H1 (cell line): ENCODE measurements around the gene TRIM5. TPM values are rescaled to one million over a fixed set of nuclear protein-coding genes. Genes with fewer than 3 reads are reported as not detected.

Source experiments
- CTCF ChIA-PET: fragments of 300-600 bp; sonication (Branson Sonifier 250); formaldehyde crosslinking; loops from one replicate; lab custom pipeline; 2021; ENCODE audit not compliant: partially characterized antibody; lab: Charles Lee
- POLR2A ChIA-PET: fragments of 300-600 bp; sonication (Branson Sonifier 250); formaldehyde crosslinking; loops from one replicate; lab custom pipeline; 2021; ENCODE audit warnings: inconsistent platforms; ENCODE audit not compliant: partially characterized antibody; lab: Charles Lee
- DNase-seq, 2 experiments: peaks; one replicate each; pipeline versions ENCODE4 v3.0.0 to v3.0.0-alpha.2; 2010 to 2022; ENCODE audit warnings: low spot score in 2 of 2, low read depth in 1 of 2, mixed read lengths in 1 of 2
- FAIRE-seq: peaks from 2 replicates; lab custom pipeline; 2011; peaks lifted over from hg19 to GRCh38; lab: Jason Lieb, UNC
- H2AFZ ChIP-seq: 2 replicates; pipeline ENCODE4 v1.8.1; 2012; ENCODE audit warnings: low read length, inconsistent platforms
- H2AK5ac ChIP-seq: 2 replicates; pipeline ENCODE4 v1.6.1; 2013; ENCODE audit warnings: low read depth, low read length
- H2BK120ac ChIP-seq: replicated peaks from 2 replicates; pipeline ENCODE3; 2013; ENCODE audit warnings: low read depth, low read length, inconsistent platforms
- H2BK12ac ChIP-seq: 2 replicates; pipeline ENCODE4 v1.6.1; 2013; ENCODE audit warnings: low read depth, low read length
- H2BK15ac ChIP-seq: 2 replicates; pipeline ENCODE4 v1.6.1; 2013; ENCODE audit warnings: low read length
- H2BK20ac ChIP-seq: 2 replicates; pipeline ENCODE4 v1.6.1; 2013; ENCODE audit warnings: low read length
- H2BK5ac ChIP-seq: 2 replicates; pipeline ENCODE4 v1.6.1; 2013; ENCODE audit warnings: low read depth, low read length
- H3K14ac ChIP-seq: 2 replicates; pipeline ENCODE4 v1.6.1; 2013; ENCODE audit warnings: inconsistent platforms; ENCODE audit not compliant: insufficient read length
- H3K18ac ChIP-seq: 2 replicates; pipeline ENCODE4 v1.6.1; 2013; ENCODE audit warnings: low read length; ENCODE audit errors: extremely low read depth
- H3K23ac ChIP-seq: 2 replicates; pipeline ENCODE4 v1.6.1; 2013; ENCODE audit warnings: inconsistent platforms; ENCODE audit not compliant: insufficient read length
- H3K23me2 ChIP-seq: 2 replicates; pipeline ENCODE4 v1.6.1; 2013; ENCODE audit warnings: low read depth, low read length
- H3K27ac ChIP-seq: 2 replicates; pipeline ENCODE4 v1.6.1; 2011; ENCODE audit warnings: low read depth, low read length, inconsistent platforms
- H3K27me3 ChIP-seq, 4 experiments: replicated peaks in 1 of 4; 1 replicate in 1 of 4; 2 replicates in 3 of 4; pipeline versions ENCODE4 v1.6.1 to v1.8.1; 2011 to 2013; ENCODE audit warnings: low read length in 3 of 4, mild to moderate bottlenecking in 3 of 4, inconsistent platforms in 2 of 4, mixed read lengths in 2 of 4, moderate library complexity in 1 of 4; ENCODE audit not compliant: control insufficient read depth in 3 of 4, insufficient read depth in 3 of 4; ENCODE audit errors: extremely low read depth in 1 of 4
- H3K36me3 ChIP-seq, 4 experiments: 2 replicates each; pipeline versions ENCODE4 v1.6.1 to v1.8.1; 2011 to 2013; ENCODE audit warnings: mild to moderate bottlenecking in 4 of 4, low read length in 3 of 4, moderate library complexity in 2 of 4, control low read depth in 1 of 4, inconsistent platforms in 1 of 4; ENCODE audit not compliant: insufficient read depth in 4 of 4, control insufficient read depth in 2 of 4
- H3K4ac ChIP-seq: replicated peaks from 2 replicates; pipeline ENCODE3; 2013; ENCODE audit warnings: low read length, low read depth, mixed read lengths, inconsistent platforms; ENCODE audit not compliant: insufficient read length
- H3K4me1 ChIP-seq, 4 experiments: replicated peaks in 1 of 4; 1 replicate in 1 of 4; 2 replicates in 3 of 4; pipeline versions ENCODE4 v1.6.1 to v1.8.1; 2011 to 2013; ENCODE audit warnings: low read length in 3 of 4, inconsistent platforms in 2 of 4, mixed read lengths in 1 of 4; ENCODE audit not compliant: insufficient read depth in 4 of 4, control insufficient read depth in 3 of 4
- H3K4me2 ChIP-seq, 2 experiments: 2 replicates each; pipeline versions ENCODE4 v1.6.1 to v1.8.1; 2011 to 2013; ENCODE audit warnings: low read depth in 2 of 2, low read length in 2 of 2, control low read depth in 1 of 2, inconsistent platforms in 1 of 2, mild to moderate bottlenecking in 1 of 2; ENCODE audit not compliant: insufficient read depth in 1 of 2
- H3K4me3 ChIP-seq, 4 experiments: fragments of 200-600, 300-600 bp in 1 of 4; sonication (generic), shearing (Covaris generic), sonication (Bioruptor Twin) in 1 of 4; 2 replicates each; pipeline versions ENCODE4 v1.5.1 to v1.8.1; 2011 to 2016; ENCODE audit warnings: low read length in 4 of 4, low read depth in 3 of 4, control low read depth in 2 of 4, inconsistent platforms in 2 of 4, mild to moderate bottlenecking in 2 of 4, mixed read lengths in 1 of 4, moderate library complexity in 1 of 4; ENCODE audit not compliant: insufficient read depth in 2 of 4; ENCODE audit errors: extremely low read depth in 1 of 4
- H3K56ac ChIP-seq: replicated peaks from 2 replicates; pipeline ENCODE3; 2013; ENCODE audit warnings: low read depth, mild to moderate bottlenecking, mixed read lengths, low read length, inconsistent platforms; ENCODE audit not compliant: insufficient read length
- H3K79me1 ChIP-seq: 2 replicates; pipeline ENCODE4 v1.6.1; 2013; ENCODE audit warnings: low read depth, low read length, control low read depth
- H3K79me2 ChIP-seq, 2 experiments: 2 replicates each; pipeline versions ENCODE4 v1.6.1 to v1.8.1; 2012 to 2013; ENCODE audit warnings: low read length in 2 of 2, mild to moderate bottlenecking in 2 of 2, inconsistent platforms in 1 of 2; ENCODE audit not compliant: insufficient read depth in 2 of 2, control insufficient read depth in 1 of 2
- H3K9ac ChIP-seq, 4 experiments: replicated peaks in 1 of 4; 1 replicate in 1 of 4; 2 replicates in 3 of 4; pipeline versions ENCODE4 v1.6.1 to v1.8.1; 2011 to 2013; ENCODE audit warnings: low read depth in 3 of 4, low read length in 3 of 4, control low read depth in 2 of 4, mild to moderate bottlenecking in 2 of 4, moderate library complexity in 2 of 4, inconsistent platforms in 1 of 4; ENCODE audit errors: extremely low read depth in 1 of 4
- H3K9me3 ChIP-seq, 2 experiments: 2 replicates each; pipeline versions ENCODE4 v1.6.1 to v1.8.1; 2012 to 2013; ENCODE audit warnings: mild to moderate bottlenecking in 2 of 2, moderate library complexity in 2 of 2, control low read depth in 1 of 2, inconsistent platforms in 1 of 2, low read depth in 1 of 2, low read length in 1 of 2, mixed read lengths in 1 of 2; ENCODE audit not compliant: insufficient read depth in 2 of 2
- H4K20me1 ChIP-seq, 2 experiments: replicated peaks in 1 of 2; 2 replicates each; pipeline versions ENCODE3 to v1.8.1; 2011 to 2013; ENCODE audit warnings: inconsistent platforms in 2 of 2, low read length in 2 of 2, mild to moderate bottlenecking in 1 of 2; ENCODE audit not compliant: insufficient read depth in 2 of 2, control insufficient read depth in 1 of 2
- H4K5ac ChIP-seq: 2 replicates; pipeline ENCODE4 v1.6.1; 2013; ENCODE audit warnings: low read length, low read depth, mixed read lengths, inconsistent platforms; ENCODE audit not compliant: insufficient read length
- H4K8ac ChIP-seq: 2 replicates; pipeline ENCODE4 v1.8.0; 2013; ENCODE audit warnings: mild to moderate bottlenecking, moderate library complexity, low read length, inconsistent platforms; ENCODE audit not compliant: insufficient read depth; ENCODE audit errors: extremely low read depth
- H4K91ac ChIP-seq: replicated peaks from 2 replicates; pipeline ENCODE3; 2013; ENCODE audit warnings: low read length, mixed read lengths, inconsistent platforms; ENCODE audit not compliant: insufficient read length
- ATF2 ChIP-seq: IDR thresholded peaks from 2 replicates; pipeline ENCODE4 v1.6.1; 2012; ENCODE audit warnings: low read length, inconsistent platforms
- CHD1 ChIP-seq: IDR thresholded peaks from 2 replicates; pipeline ENCODE4 v1.6.1; 2012; ENCODE audit warnings: low read depth, low read length, improper control_type of control experiment
- CHD2 ChIP-seq: IDR thresholded peaks from 2 replicates; pipeline ENCODE4 v1.6.1; 2012; ENCODE audit warnings: low read length, improper control_type of control experiment
- EGR1 ChIP-seq: IDR thresholded peaks from 2 replicates; pipeline ENCODE4 v1.6.1; 2011; ENCODE audit warnings: low read depth, low read length, borderline replicate concordance
- FOSL1 ChIP-seq: IDR thresholded peaks from 2 replicates; pipeline ENCODE4 v1.6.1; 2011; ENCODE audit warnings: mild to moderate bottlenecking, low read depth, low read length, moderate library complexity; ENCODE audit not compliant: insufficient read depth
- NRF1 ChIP-seq: IDR thresholded peaks from 2 replicates; pipeline ENCODE4 v1.6.1; 2011; ENCODE audit warnings: mild to moderate bottlenecking, low read depth, low read length, improper control_type of control experiment
- RBBP5 ChIP-seq: IDR thresholded peaks from 2 replicates; pipeline ENCODE4 v1.7.1; 2012; ENCODE audit warnings: low read depth, mild to moderate bottlenecking, inconsistent platforms, low read length, moderate library complexity, borderline replicate concordance
- RXRA ChIP-seq: IDR thresholded peaks from 2 replicates; pipeline ENCODE4 v1.6.1; 2011; ENCODE audit warnings: low read depth, mild to moderate bottlenecking, low read length, moderate library complexity; ENCODE audit not compliant: insufficient read depth
- SAP30 ChIP-seq: fragments of 300-600 bp; sonication (generic); IDR thresholded peaks from 2 replicates; pipeline ENCODE4 v1.7.1; 2012; ENCODE audit warnings: low read length, moderate library complexity, mild to moderate bottlenecking, inconsistent platforms; ENCODE audit not compliant: insufficient read depth, insufficient replicate concordance
- SIX5 ChIP-seq: IDR thresholded peaks from 2 replicates; pipeline ENCODE4 v1.6.1; 2011; ENCODE audit warnings: mild to moderate bottlenecking, low read depth, low read length
- USF2 ChIP-seq: IDR thresholded peaks from 2 replicates; pipeline ENCODE4 v1.6.1; 2011; ENCODE audit warnings: low read length, improper control_type of control experiment
- WGBS, 2 experiments: shearing (Covaris generic) in 1 of 2; methylation state at CpG; one replicate each; pipeline versions ENCODE4 v1.1.6 to v1.1.7; 2013 to 2015; ENCODE audit warnings: low lambda C conversion rate in 2 of 2, mixed read lengths in 2 of 2, inconsistent platforms in 1 of 2, low coverage in 1 of 2, missing lambda C conversion rate in 1 of 2; ENCODE audit not compliant: insufficient replicate concordance in 2 of 2, insufficient coverage in 1 of 2, insufficient read length in 1 of 2; ENCODE audit errors: extremely low coverage in 1 of 2, missing lambda C conversion rate in 1 of 2; 5-methylcytosine and 5-hydroxymethylcytosine counted together
- polyA plus RNA-seq, 7 experiments: library from polyadenylated mRNA; depleted of rRNA in 3 of 7; stranded (reverse) in 5 of 7; unstranded in 2 of 7; fragments of >200 nt in 5 of 7; fragments of 200-250 nt in 2 of 7; gene quantifications; 1 replicate in 5 of 7; 2 replicates in 1 of 7; 4 replicates in 1 of 7; pipeline versions ENCODE4 v1.2.1 to v1.2.3, GENCODE V29; 2011 to 2013; ENCODE audit warnings: missing spikeins in 2 of 7, mixed read lengths in 2 of 7
- total RNA-seq: library from RNA; stranded (reverse); fragmentation: NEBNext Ultra II Directional; extraction: Animal tissue kit (Norgen Biotek cat#: 25700); gene quantifications from 2 replicates; pipeline ENCODE4 v1.2.1, GENCODE V29; 2021

Gene TRIM5
- total and polyA plus RNA-seq, 2 of the 8 experiments (the other 6 are each of a cell fraction or from before 2014, with no cell fraction given) = 23.5 to 35.5 TPM

GRCh38 chr11:5631417-5631816 is 53.5 kb downstream of the TRIM5 start:
- Histone ChIP-seq H3K56ac (no peak overlapping the region), H3K9ac (no peak overlapping the region), H3K9me3 (no peaks in the 10 kb centered on the region), H2BK5ac (no peak overlapping the region), H4K20me1 (no peaks in the 10 kb centered on the region), H2BK15ac (no peak overlapping the region), H3K27me3 (no peaks in the 10 kb centered on the region), H3K23ac (no peak overlapping the region), H3K14ac (no peak overlapping the region), H2BK120ac (no peak overlapping the region), H3K79me1 (no peaks in the 10 kb centered on the region), H4K5ac (no peak overlapping the region), H2BK12ac (no peak overlapping the region), H2BK20ac (no peak overlapping the region), H3K4me1 (no peaks in the 10 kb centered on the region), H3K79me2 (no peaks in the 10 kb centered on the region), H3K23me2 (no peaks in the 10 kb centered on the region), H3K36me3 (no peaks in the 10 kb centered on the region), H3K4me3 (no peak overlapping the region), H3K4ac (no peak overlapping the region), H3K4me2 (no peak overlapping the region), H4K8ac (no peak overlapping the region), H2AFZ (no peak overlapping the region), H4K91ac (no peak overlapping the region), H3K18ac (no peak overlapping the region), H2AK5ac (no peak overlapping the region), H3K27ac (no peak overlapping the region)
- FAIRE-seq (no peak), DNase-seq (no peak)
- POLR2A ChIA-PET = no interaction called here
- CTCF ChIA-PET = no interaction called here
- 94% methylated on average over 2 of the region's 2 CpGs; no CpG with 5 or more reads in 1 of the 2 experiments for WGBS, 2 experiments
- TF ChIP-seq ATF2 (no peak), RXRA (no peak), RBBP5 (no peak), CHD1 (no peak), FOSL1 (no peak), SAP30 (no peak), USF2 (no peak), EGR1 (no peak), NRF1 (no peak), SIX5 (no peak), CHD2 (no peak)
